ENCODE results near the gene COL1A1. TPM values are rescaled to one million over a fixed set of nuclear protein-coding genes. Genes with fewer than 3 reads are reported as not detected.

Gene COL1A1
- total and polyA plus RNA-seq, 2 experiments from 2014 or later: 1,063 to 6,071 TPM

DNA sequence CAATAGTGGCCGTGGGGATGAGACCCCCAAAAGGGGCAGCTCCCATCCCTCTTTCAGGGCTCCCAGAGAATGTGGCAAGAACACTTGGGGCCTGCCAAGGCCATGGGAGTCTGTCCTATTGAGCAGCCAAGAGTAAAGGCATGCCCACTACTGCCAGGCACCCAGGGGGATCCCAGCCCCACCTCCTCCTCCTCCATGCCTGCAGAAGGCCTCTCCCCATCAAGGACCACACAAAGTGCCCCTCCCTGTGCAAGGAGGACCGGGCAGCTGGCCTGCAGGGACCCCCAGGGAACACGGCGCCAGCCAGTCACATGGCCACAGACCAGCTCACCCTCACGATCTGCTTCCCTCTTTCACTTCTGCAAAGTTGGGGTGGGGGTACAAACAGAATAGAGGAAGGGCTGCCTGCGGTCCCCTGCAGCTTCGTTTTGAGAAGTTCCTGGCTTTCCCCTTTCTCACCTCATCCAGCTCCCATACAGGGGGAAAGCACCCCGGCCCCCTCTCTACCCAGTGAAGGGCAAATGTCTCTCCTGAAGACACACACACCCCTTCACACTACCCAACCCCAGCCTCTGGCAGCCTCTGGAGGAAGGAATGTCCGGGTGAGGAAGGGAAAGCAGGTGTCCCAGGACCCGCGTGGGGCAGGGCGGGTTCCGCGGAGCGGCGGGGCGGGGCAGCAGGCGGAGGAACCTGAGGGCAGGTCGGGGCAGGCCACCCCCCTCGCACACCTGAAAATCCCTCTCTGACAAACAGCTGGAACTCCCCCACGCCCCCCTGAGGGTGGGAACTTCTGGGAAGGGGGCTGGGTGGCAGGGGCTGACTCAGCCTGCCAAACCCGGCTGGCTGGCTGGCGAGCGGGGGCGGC, 53.0 kb downstream of the COL1A1 start:
- Histone ChIP-seq H3K79me2 (peaks cover 51% of the 10 kb centered on the region), H3K9me3 (ENCODE audit: low read depth) (no peaks in the 10 kb centered on the region), H3K36me3 (replicated peaks; ENCODE audit: insufficient read depth, low read depth) (no peaks in the 10 kb centered on the region), H4K20me1 (ENCODE audit: insufficient read depth, poor library complexity, severe bottlenecking) (peaks cover 39% of the 10 kb centered on the region), H3K27ac (peak overlapping the region; percentile 56), H3K4me2 (peak overlapping the region; percentile 98), H3K9me2 (replicated peaks; ENCODE audit: insufficient read depth) (no peaks in the 10 kb centered on the region), H3K4me1 (ENCODE audit: insufficient read depth) (peaks cover 35% of the 10 kb centered on the region), H3K27me3 (no peaks in the 10 kb centered on the region), H2AFZ (no peak overlapping the region), H3K4me3 (peak overlapping the region; percentile 98)
- DNase-seq (ENCODE audit: low spot score): peak; percentile 72
- TF ChIP-seq, protein P1, sequence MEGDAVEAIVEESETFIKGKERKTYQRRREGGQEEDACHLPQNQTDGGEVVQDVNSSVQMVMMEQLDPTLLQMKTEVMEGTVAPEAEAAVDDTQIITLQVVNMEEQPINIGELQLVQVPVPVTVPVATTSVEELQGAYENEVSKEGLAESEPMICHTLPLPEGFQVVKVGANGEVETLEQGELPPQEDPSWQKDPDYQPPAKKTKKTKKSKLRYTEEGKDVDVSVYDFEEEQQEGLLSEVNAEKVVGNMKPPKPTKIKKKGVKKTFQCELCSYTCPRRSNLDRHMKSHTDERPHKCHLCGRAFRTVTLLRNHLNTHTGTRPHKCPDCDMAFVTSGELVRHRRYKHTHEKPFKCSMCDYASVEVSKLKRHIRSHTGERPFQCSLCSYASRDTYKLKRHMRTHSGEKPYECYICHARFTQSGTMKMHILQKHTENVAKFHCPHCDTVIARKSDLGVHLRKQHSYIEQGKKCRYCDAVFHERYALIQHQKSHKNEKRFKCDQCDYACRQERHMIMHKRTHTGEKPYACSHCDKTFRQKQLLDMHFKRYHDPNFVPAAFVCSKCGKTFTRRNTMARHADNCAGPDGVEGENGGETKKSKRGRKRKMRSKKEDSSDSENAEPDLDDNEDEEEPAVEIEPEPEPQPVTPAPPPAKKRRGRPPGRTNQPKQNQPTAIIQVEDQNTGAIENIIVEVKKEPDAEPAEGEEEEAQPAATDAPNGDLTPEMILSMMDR (IDR thresholded peaks at IDR 0.05; ENCODE audit: poor library complexity): peak; percentile 31
- TF ChIP-seq EZH2 (IDR thresholded peaks at IDR 0.05; ENCODE audit: borderline replicate concordance) (no peak), EZH2phosphoT487 (IDR thresholded peaks at IDR 0.05; ENCODE audit: low read depth, severe bottlenecking, unreplicated experiment) (no peak)
- 13% methylated on average over 14 of the region's 25 CpGs for WGBS (ENCODE audit: low lambda C conversion rate, missing lambda C conversion rate)

DNA sequence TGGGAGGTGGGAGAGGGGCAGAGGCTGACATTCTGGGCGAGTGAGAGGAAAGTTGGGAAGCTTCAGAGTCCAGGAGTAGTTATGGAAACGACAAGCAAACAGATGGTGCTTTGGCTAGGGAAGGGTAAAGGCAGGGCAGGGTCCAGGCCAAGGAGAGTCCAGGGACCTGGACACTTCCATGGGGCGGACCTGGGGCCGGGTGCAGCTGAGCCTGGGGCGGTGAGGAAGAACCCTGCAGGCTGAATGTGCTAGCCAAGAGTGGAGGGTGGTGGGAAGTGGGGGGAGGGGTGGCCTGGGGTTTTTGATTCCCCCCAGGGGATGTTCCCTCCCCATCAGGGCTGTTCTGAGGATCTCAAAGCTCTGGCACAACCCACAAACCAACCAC, 53.6 kb downstream of the COL1A1 start:
- H3K4me2 ChIP-seq: peak overlapping the region; percentile 98
- peaks cover 51% of the 10 kb centered on the region for H3K79me2 ChIP-seq
- H3K27me3 ChIP-seq: no peaks in the 10 kb centered on the region
- peaks cover 39% of the 10 kb centered on the region for H4K20me1 ChIP-seq (ENCODE audit: insufficient read depth, poor library complexity, severe bottlenecking)
- no peak overlapping the region for H3K4me3 ChIP-seq
- H3K9me3 ChIP-seq (ENCODE audit: low read depth): no peaks in the 10 kb centered on the region
- peak overlapping the region; percentile 56 for H3K27ac ChIP-seq
- TF ChIP-seq, protein P1 (IDR thresholded peaks at IDR 0.05; ENCODE audit: poor library complexity): no peak
- TF ChIP-seq EZH2 (IDR thresholded peaks at IDR 0.05; ENCODE audit: borderline replicate concordance) (no peak), EZH2phosphoT487 (IDR thresholded peaks at IDR 0.05; ENCODE audit: low read depth, severe bottlenecking, unreplicated experiment) (no peak)
- no peaks in the 10 kb centered on the region for H3K36me3 ChIP-seq (replicated peaks; ENCODE audit: insufficient read depth, low read depth)
- no peak overlapping the region for H2AFZ ChIP-seq
- H3K9me2 ChIP-seq (replicated peaks; ENCODE audit: insufficient read depth): no peaks in the 10 kb centered on the region
- DNase-seq (ENCODE audit: low spot score): peak; percentile 69
- H3K4me1 ChIP-seq (ENCODE audit: insufficient read depth): peaks cover 35% of the 10 kb centered on the region
- 13% methylated on average over 5 of the region's 5 CpGs for WGBS (ENCODE audit: low lambda C conversion rate, missing lambda C conversion rate)

DNA sequence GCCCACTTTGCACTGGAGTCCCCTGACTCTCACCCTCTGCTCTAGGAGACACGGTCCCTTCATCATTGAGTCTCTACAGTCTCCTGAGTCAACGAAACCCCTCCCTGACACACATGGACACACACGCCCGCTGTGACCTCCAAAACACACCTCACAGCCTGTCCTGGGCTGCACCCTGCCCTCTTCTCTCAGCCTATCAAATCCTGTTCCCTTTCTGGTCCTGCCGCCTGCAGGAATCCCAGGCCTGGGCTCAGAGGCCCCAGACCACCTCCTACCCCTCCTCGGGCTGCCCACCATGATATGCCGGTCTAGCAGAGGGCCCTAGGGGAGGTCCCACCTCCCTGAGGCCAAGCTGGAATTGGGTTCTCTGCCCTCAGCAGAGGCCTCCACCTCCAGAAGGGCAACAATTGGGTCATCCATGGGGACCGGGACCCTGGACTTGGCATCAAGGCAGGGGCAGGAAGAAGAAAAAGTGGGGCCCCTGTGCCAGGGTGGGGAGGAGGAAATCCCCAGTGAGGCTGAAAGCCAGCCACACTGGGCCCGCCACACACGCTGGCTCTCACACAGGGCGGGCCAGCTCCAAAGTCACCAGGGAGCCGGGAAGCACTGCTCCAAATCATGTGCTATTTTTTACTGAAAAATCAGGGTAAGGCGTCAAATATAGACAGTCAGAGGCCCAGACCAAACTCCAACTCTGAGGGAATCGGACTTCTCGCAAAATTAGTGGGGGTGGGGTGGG, 54.3 kb downstream of the COL1A1 start:
- Histone ChIP-seq H3K9me3 (ENCODE audit: low read depth) (no peaks in the 10 kb centered on the region), H4K20me1 (ENCODE audit: insufficient read depth, poor library complexity, severe bottlenecking) (peaks cover 39% of the 10 kb centered on the region), H3K36me3 (replicated peaks; ENCODE audit: insufficient read depth, low read depth) (no peaks in the 10 kb centered on the region), H3K79me2 (peaks cover 51% of the 10 kb centered on the region), H3K9me2 (replicated peaks; ENCODE audit: insufficient read depth) (no peaks in the 10 kb centered on the region), H3K4me2 (peak overlapping the region; percentile 98), H3K27me3 (no peaks in the 10 kb centered on the region), H3K27ac (peak overlapping the region; percentile 56), H2AFZ (no peak overlapping the region), H3K4me1 (ENCODE audit: insufficient read depth) (peaks cover 29% of the 10 kb centered on the region), H3K4me3 (no peak overlapping the region)
- 66% methylated on average over 15 of the region's 15 CpGs for WGBS (ENCODE audit: low lambda C conversion rate, missing lambda C conversion rate)
- no peak for DNase-seq (ENCODE audit: low spot score)
- TF ChIP-seq EZH2 (IDR thresholded peaks at IDR 0.05; ENCODE audit: borderline replicate concordance) (no peak), EZH2phosphoT487 (IDR thresholded peaks at IDR 0.05; ENCODE audit: low read depth, severe bottlenecking, unreplicated experiment) (no peak)
- TF ChIP-seq, protein P1 (IDR thresholded peaks at IDR 0.05; ENCODE audit: poor library complexity): no peak

Data from hepatocyte (in vitro differentiated cells).